ENCODE data around the gene HS3ST3B1.

HS3ST3B1 gene

GRCh38 chr17:14376666-14377065 is 75.8 kb downstream of the HS3ST3B1 start:
- Histone ChIP-seq H3K27me3 (no peaks in the 10 kb centered on the region), H3K36me3 (no peaks in the 10 kb centered on the region), H3K4me3 (ENCODE audit: low read depth in 1 of 2, low read length in 1 of 2) (no peak overlapping the region), H3K27ac (no peak overlapping the region), H3K4me1 (ENCODE audit: control insufficient read depth in 1 of 2, insufficient read depth in 1 of 2, low read depth in 1 of 2, low read length in 1 of 2) (no peaks in the 10 kb centered on the region), H3K9me3 (no peaks in the 10 kb centered on the region)
- no peak for TF ChIP-seq CTCF (IDR thresholded peaks at IDR 0.05)

GRCh38 chr17:14381606-14382005 is 80.7 kb downstream of the HS3ST3B1 start:
- no peaks in the 10 kb centered on the region for H3K36me3 ChIP-seq
- TF ChIP-seq CTCF (IDR thresholded peaks at IDR 0.05) = no peak
- no peak overlapping the region for H3K4me3 ChIP-seq (ENCODE audit: low read depth in 1 of 2, low read length in 1 of 2)

GRCh38 chr17:14387036-14387435 is 86.2 kb downstream of the HS3ST3B1 start:
- H3K4me1 ChIP-seq (ENCODE audit: control insufficient read depth in 1 of 2, insufficient read depth in 1 of 2, low read depth in 1 of 2, low read length in 1 of 2) = no peaks in the 10 kb centered on the region
- H3K27me3 ChIP-seq = no peaks in the 10 kb centered on the region
- no peaks in the 10 kb centered on the region for H3K36me3 ChIP-seq
- no peak overlapping the region for H3K27ac ChIP-seq
- TF ChIP-seq CTCF (IDR thresholded peaks at IDR 0.05) = no peak
- H3K4me3 ChIP-seq (ENCODE audit: low read depth in 1 of 2, low read length in 1 of 2) = no peak overlapping the region
- H3K9me3 ChIP-seq = no peaks in the 10 kb centered on the region

More at GRCh38 chr17:14381606-14382005, 80.7 kb downstream of the HS3ST3B1 start:
- no peaks in the 10 kb centered on the region for H3K9me3 ChIP-seq
- no peaks in the 10 kb centered on the region for H3K4me1 ChIP-seq (ENCODE audit: control insufficient read depth in 1 of 2, insufficient read depth in 1 of 2, low read depth in 1 of 2, low read length in 1 of 2)
- no peaks in the 10 kb centered on the region for H3K27me3 ChIP-seq
- H3K27ac ChIP-seq = no peak overlapping the region

GRCh38 chr17:14389681-14390080 is 88.8 kb downstream of the HS3ST3B1 start:
- H3K4me3 ChIP-seq (ENCODE audit: low read depth in 1 of 2, low read length in 1 of 2) = no peak overlapping the region
- H3K36me3 ChIP-seq = no peaks in the 10 kb centered on the region
- no peak for TF ChIP-seq CTCF (IDR thresholded peaks at IDR 0.05)
- H3K4me1 ChIP-seq (ENCODE audit: control insufficient read depth in 1 of 2, insufficient read depth in 1 of 2, low read depth in 1 of 2, low read length in 1 of 2) = no peaks in the 10 kb centered on the region
- H3K27ac ChIP-seq = no peak overlapping the region
- H3K9me3 ChIP-seq = no peaks in the 10 kb centered on the region
- no peaks in the 10 kb centered on the region for H3K27me3 ChIP-seq

- Histone ChIP-seq H3K27ac (no peak overlapping the region), H3K36me3 (no peaks in the 10 kb centered on the region), H3K27me3 (no peaks in the 10 kb centered on the region), H3K4me3 (ENCODE audit: low read depth in 1 of 2, low read length in 1 of 2) (no peak overlapping the region), H3K9me3 (no peaks in the 10 kb centered on the region), H3K4me1 (ENCODE audit: control insufficient read depth in 1 of 2, insufficient read depth in 1 of 2, low read depth in 1 of 2, low read length in 1 of 2) (no peaks in the 10 kb centered on the region)
- no peak for TF ChIP-seq CTCF (IDR thresholded peaks at IDR 0.05)
These were observed 92.8 kb downstream of the HS3ST3B1 start for GRCh38 chr17:14393723-14394122.

- no peak for TF ChIP-seq CTCF (IDR thresholded peaks at IDR 0.05)
- Histone ChIP-seq H3K4me1 (ENCODE audit: control insufficient read depth in 1 of 2, insufficient read depth in 1 of 2, low read depth in 1 of 2, low read length in 1 of 2) (no peaks in the 10 kb centered on the region), H3K27ac (no peak overlapping the region), H3K9me3 (no peaks in the 10 kb centered on the region), H3K4me3 (ENCODE audit: low read depth in 1 of 2, low read length in 1 of 2) (no peak overlapping the region), H3K27me3 (no peaks in the 10 kb centered on the region), H3K36me3 (no peaks in the 10 kb centered on the region)
These were observed 94.4 kb downstream of the HS3ST3B1 start for GRCh38 chr17:14395255-14395654.

Measured in neutrophil (primary cell).